SH-SY5Y (cell line): ENCODE results near the gene OTOG.

ENCODE experiments used
- GATA2 ChIP-seq: IDR thresholded peaks from 2 replicates; pipeline ENCODE4 v1.6.1; 2011; ENCODE audit warnings: mild to moderate bottlenecking, low read depth, low read length
- GATA3 ChIP-seq: IDR thresholded peaks from 2 replicates; pipeline ENCODE4 v1.6.1; 2011; ENCODE audit warnings: low read depth, mild to moderate bottlenecking, low read length, moderate library complexity

The OTOG gene

GRCh38 chr11:17691550-17691949, 144.5 kb downstream of the OTOG start:
- TF ChIP-seq GATA3 (no peak), GATA2 (no peak)

GRCh38 chr11:17691976-17692375, 144.9 kb downstream of the OTOG start:
- TF ChIP-seq GATA2 (no peak), GATA3 (no peak)

GRCh38 chr11:17692931-17693330, 145.9 kb downstream of the OTOG start:
- TF ChIP-seq GATA3: no peak

- no peak for TF ChIP-seq GATA3
- no peak for TF ChIP-seq GATA2
These were observed 146.5 kb downstream of the OTOG start for GRCh38 chr11:17693531-17693930.

GRCh38 chr11:17694494-17695110, 147.5 kb downstream of the OTOG start:
- TF ChIP-seq GATA2: no peak
- no peak for TF ChIP-seq GATA3

- TF ChIP-seq GATA3 (no peak), GATA2 (no peak)
These were observed 148.7 kb downstream of the OTOG start for GRCh38 chr11:17695454-17696441.

- no peak for TF ChIP-seq GATA3
- no peak for TF ChIP-seq GATA2
These were observed 149.7 kb downstream of the OTOG start for GRCh38 chr11:17696741-17697140.
